GM18951 (cell line): Measurements from ENCODE around the gene TMEM151B.
A peak's percentile ranks its signal among the peaks of the same experiment; 100 is the strongest.

ENCODE experiments used
- POLR2A ChIP-seq: IDR thresholded peaks from 4 replicates; pipeline ENCODE4 v1.6.1; 2011; ENCODE audit warnings: mild to moderate bottlenecking; ENCODE audit not compliant: insufficient read length, insufficient read depth; ENCODE audit errors: extremely low read depth
- in situ Hi-C: fragments of 300-500 bp; cut with MboI; formaldehyde crosslinking; loops from one replicate; pipeline ENCODE4 v1.12.0; 2022; ENCODE audit warnings: low sequenced_read_pairs, mixed read lengths, inconsistent platforms; ENCODE audit not compliant: unreplicated experiment

The TMEM151B gene

DNA sequence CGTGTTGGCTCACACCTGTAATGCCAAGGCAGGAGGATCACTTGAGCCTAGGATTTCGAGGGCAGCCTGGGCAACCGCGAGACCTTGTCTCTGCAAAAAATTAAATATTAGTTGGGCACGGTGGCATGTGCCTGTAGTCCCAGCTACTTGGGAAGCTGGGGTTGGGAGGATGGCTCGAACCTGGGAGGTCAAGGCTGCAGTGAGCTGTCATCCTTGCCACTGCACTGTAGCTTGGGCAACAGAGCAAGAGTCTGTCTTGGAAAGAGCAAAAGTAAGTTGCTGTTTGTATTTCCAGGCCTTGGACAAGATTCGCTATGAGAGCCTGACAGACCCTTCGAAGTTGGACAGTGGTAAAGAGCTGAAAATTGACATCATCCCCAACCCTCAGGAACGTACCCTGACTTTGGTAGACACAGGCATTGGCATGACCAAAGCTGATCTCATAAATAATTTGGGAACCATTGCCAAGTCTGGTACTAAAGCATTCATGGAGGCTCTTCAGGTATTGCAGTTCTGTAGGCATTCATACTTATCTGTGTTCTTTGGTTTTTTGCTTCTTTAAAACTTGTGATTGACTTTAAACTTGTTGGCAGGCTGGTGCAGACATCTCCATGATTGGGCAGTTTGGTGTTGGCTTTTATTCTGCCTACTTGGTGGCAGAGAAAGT, 21.0 kb upstream of the TMEM151B start:
- in situ Hi-C loops: no loop called here
- TF ChIP-seq POLR2A: no peak

- in situ Hi-C loops: no loop called here
- TF ChIP-seq POLR2A: no peak
Measured at GRCh38 chr6:44250067-44250717, 20.1 kb upstream of the TMEM151B start.

DNA sequence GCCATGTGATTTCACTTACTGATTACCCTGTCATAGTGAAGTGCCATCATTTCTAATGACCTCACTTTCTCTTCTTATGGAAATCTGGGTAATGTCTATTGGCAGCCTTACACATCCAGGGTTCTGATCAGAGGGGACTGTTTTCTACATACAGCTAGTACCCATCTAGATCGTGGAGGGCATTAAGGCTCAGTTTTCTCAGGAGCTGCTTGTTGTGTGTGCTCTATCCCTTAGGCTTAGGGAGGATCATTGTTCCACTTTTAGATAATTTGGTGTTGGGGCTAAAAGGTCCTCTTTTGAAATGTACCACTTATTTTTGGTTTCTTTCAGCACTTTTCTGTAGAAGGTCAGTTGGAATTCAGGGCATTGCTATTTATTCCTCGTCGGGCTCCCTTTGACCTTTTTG, 19.5 kb upstream of the TMEM151B start:
- in situ Hi-C loops: no loop called here
- no peak for TF ChIP-seq POLR2A

DNA sequence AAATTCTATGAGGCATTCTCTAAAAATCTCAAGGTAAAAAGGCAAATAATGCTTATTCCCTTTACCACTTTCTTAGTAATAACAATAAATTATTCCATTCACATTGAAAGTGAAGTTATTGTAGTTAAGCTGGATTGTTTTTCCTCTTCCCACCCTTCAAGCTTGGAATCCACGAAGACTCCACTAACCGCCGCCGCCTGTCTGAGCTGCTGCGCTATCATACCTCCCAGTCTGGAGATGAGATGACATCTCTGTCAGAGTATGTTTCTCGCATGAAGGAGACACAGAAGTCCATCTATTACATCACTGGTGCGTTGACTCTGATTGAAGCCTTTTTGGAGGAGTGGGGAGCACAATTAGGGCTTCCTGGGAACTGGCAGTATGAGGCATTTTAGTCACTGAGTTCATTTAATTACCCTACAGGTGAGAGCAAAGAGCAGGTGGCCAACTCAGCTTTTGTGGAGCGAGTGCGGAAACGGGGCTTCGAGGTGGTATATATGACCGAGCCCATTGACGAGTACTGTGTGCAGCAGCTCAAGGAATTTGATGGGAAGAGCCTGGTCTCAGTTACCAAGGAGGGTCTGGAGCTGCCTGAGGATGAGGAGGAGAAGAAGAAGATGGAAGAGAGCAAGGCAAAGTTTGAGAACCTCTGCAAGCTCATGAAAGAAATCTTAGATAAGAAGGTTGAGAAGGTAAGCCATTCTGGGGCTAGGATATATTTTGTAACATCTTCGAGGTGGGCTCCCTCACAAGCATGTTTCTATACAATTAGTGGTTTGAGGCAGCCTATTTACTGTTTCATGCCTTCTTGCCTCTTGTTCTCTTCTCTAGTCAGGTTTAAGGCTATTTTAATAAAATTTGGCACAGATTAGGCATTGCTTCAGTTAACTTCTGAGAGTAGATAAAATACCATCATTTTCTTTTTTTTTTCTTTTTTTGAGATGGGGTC, 18.4 kb upstream of the TMEM151B start:
- in situ Hi-C loops: no loop called here
- no peak for TF ChIP-seq POLR2A

GRCh38 chr6:44253307-44254101, 16.7 kb upstream of the TMEM151B start:
- TF ChIP-seq POLR2A: no peak
- in situ Hi-C loops: no loop called here

GRCh38 chr6:44254191-44255104, 15.8 kb upstream of the TMEM151B start:
- TF ChIP-seq POLR2A: no peak
- in situ Hi-C loops: no loop called here

DNA sequence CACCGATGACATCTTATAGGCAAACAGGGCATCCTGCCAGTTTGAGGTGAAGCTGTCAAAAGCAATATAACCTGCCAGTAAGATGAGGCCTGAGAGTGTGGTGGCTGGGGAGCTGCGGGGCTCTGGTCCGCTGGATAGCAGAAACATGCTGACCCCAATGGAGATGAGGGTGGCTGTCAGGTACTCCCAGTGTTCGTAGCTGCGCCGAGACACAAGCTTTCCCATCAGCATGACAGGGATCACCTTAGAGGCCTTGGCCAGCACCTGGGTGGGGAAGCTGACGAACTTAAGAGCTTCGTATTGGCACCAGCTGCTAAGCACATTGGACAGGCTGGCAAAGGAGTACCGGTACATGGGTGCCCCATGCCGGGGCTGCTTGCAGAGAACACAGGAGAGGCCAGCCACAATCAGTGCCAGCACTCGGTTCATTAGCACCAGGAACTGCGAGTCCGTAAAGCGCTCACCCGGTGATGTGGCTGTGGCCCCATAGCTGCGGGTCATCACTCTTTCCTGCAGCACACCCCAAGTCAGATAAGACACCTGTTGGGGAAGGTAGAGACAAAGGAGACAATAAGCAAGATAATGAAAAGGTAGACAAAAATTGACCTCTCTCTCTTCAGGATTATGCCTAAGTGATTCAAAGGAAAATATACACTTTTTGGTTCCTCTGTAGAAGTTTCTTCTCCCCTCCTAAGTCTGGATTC, 15.0 kb upstream of the TMEM151B start:
- in situ Hi-C loops: no loop called here
- no peak for TF ChIP-seq POLR2A

GRCh38 chr6:44255871-44256774, 14.1 kb upstream of the TMEM151B start:
- TF ChIP-seq POLR2A: peak; percentile 32
- in situ Hi-C loops: no loop called here

- in situ Hi-C loops: no loop called here
- no peak for TF ChIP-seq POLR2A
Measured at GRCh38 chr6:44256775-44257024, 13.6 kb upstream of the TMEM151B start.

DNA sequence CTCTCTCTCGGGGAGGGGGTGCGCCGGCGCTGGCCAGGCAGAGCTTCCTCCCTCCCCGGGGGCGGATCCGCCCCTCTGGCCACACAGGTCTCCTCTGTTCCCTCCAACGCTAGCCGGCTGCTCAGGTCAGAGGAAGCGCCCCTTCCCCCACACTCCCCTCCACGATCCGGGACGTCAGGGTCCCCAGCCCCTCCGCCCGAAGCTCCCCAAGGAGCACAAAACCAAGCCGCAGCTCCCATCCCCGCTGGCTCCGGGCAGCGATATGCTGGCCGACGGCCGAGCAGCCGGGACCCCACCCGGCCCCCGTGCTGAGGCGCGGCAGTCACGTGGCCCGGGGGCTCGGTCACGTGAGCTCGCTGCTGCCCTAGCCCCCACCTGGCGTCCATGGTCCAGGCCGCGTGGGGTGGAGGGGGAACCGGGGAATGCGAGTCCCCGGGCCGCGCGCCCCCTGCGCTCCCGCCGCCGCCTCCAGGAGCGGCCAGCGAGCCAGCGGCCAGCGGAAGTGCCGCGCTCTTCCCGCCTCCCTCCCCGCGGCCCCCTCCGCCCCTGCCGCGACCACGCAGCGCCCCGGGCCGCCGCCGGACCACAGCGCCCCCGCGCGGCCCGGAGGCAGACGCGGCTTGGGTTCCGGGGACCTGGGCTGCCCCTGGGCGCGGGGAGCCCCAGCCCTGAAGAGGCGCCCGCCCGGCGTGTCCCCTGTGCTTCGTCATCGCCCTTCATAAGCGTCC, 13.1 kb upstream of the TMEM151B start, which contains the start of gene SLC35B2:
SLC35B2 (minus strand) TSS at position 504 of the 728 bp plus-strand sequence; CDS start at position 386, 118 bp downstream.
- TF ChIP-seq POLR2A: peak; percentile 71
- in situ Hi-C loops: no loop called here
